Neural progenitor cell (in vitro differentiated cells): ENCODE results near the gene SLC25A31.

Source experiments
- CTCF ChIP-seq: fragments of 200-600 bp; sonication (generic); IDR thresholded peaks from 2 replicates; pipeline ENCODE4 v1.5.1; 2017; ENCODE audit warnings: antibody characterized with exemption, mild to moderate bottlenecking
- EZH2 ChIP-seq: fragments of 200-600 bp; sonication (generic); IDR thresholded peaks from 2 replicates; pipeline ENCODE4 v1.6.1; 2017; ENCODE audit warnings: antibody characterized with exemption, mild to moderate bottlenecking, moderate library complexity

GRCh38 chr4:127799711-127800110 lies 69.5 kb downstream of the SLC25A31 start:
- no peak for TF ChIP-seq CTCF
- TF ChIP-seq EZH2, result no peak
